A172 (cell line): ENCODE results near the gene ARHGAP30. TPM values are rescaled to one million over a fixed set of nuclear protein-coding genes. Genes with fewer than 3 reads are reported as not detected.
"Not testable (repeated sequence)": the region's sequence is repeated elsewhere in the genome, so short reads cannot be mapped to it uniquely, and the experiment has no call there.

Source experiments
- DNase-seq: peaks from one replicate; pipeline ENCODE4 v3.0.0-alpha.2; 2015; ENCODE audit warnings: low spot score
- total RNA-seq: library from RNA; depleted of rRNA; stranded (reverse); fragments of >200 nt; shearing (Covaris generic); gene quantifications from 2 replicates; pipeline ENCODE4 v1.2.3, GENCODE V29; 2014; rRNA removed

Gene ARHGAP30
- total RNA-seq, result 0.07 and 0.38 TPM in 2 replicates

- DNase-seq, result peak; percentile 65
Observed at GRCh38 chr1:161069731-161070270, at the start of gene ARHGAP30. TSS of gene ARHGAP30 (minus strand) at chr1:161069891. CDS start at chr1:161069624, 267 bp downstream.

- peak; percentile 79 for DNase-seq
Observed at GRCh38 chr1:161117759-161118581, 48.3 kb upstream of the ARHGAP30 start, which contains the start of the genes NIT1 and PFDN2. TSS of gene NIT1 (plus strand) at chr1:161118105. CDS start at chr1:161118177, 72 bp downstream. TSS of gene PFDN2 (minus strand) at chr1:161118037. CDS start at chr1:161118026, 11 bp downstream.

GRCh38 chr1:161115961-161116360 lies 46.3 kb upstream of the ARHGAP30 start:
- DNase-seq, result not testable (repeated sequence)

- peak; percentile 97 for DNase-seq
Observed at GRCh38 chr1:161115132-161115711, 45.5 kb upstream of the ARHGAP30 start.

- no peak for DNase-seq
Observed at GRCh38 chr1:161114556-161114955, 44.9 kb upstream of the ARHGAP30 start.

- no peak for DNase-seq
Observed at GRCh38 chr1:161113915-161114314, 44.2 kb upstream of the ARHGAP30 start.

GRCh38 chr1:161111527-161111926 lies 41.8 kb upstream of the ARHGAP30 start:
- no peak for DNase-seq

GRCh38 chr1:161111117-161111516 lies 41.4 kb upstream of the ARHGAP30 start:
- DNase-seq, result no peak

GRCh38 chr1:161106431-161106830 lies 36.7 kb upstream of the ARHGAP30 start:
- no peak for DNase-seq

- no peak for DNase-seq
Observed at GRCh38 chr1:161100556-161100955, 30.9 kb upstream of the ARHGAP30 start.

GRCh38 chr1:161099090-161099802 lies 29.6 kb upstream of the ARHGAP30 start:
- DNase-seq, result no peak

- DNase-seq, result peak; percentile 53
Observed at GRCh38 chr1:161098210-161099068, 28.7 kb upstream of the ARHGAP30 start, which contains the start of gene KLHDC9. TSS of gene KLHDC9 (plus strand) at chr1:161098361. CDS start at chr1:161098536, 175 bp downstream.

- no peak for DNase-seq
Observed at GRCh38 chr1:161096530-161096929, 26.8 kb upstream of the ARHGAP30 start.

- no peak for DNase-seq
Observed at GRCh38 chr1:161096015-161096414, 26.3 kb upstream of the ARHGAP30 start.

GRCh38 chr1:161095230-161095629 lies 25.5 kb upstream of the ARHGAP30 start:
- no peak for DNase-seq

- DNase-seq, result no peak
Observed at GRCh38 chr1:161094481-161094880, 24.8 kb upstream of the ARHGAP30 start.

- DNase-seq, result peak; percentile 72
Observed at GRCh38 chr1:161092621-161093028, 22.9 kb upstream of the ARHGAP30 start.

GRCh38 chr1:161091796-161092507 lies 22.3 kb upstream of the ARHGAP30 start:
- no peak for DNase-seq

GRCh38 chr1:161091093-161091492 lies 21.4 kb upstream of the ARHGAP30 start:
- DNase-seq, result no peak

- no peak for DNase-seq
Observed at GRCh38 chr1:161090617-161091016, 20.9 kb upstream of the ARHGAP30 start.
